Nephron progenitor cell (in vitro differentiated cells): ENCODE measurements around the gene CXCL17.

Experiments
- DNase-seq: peaks from one replicate; pipeline ENCODE4 v3.0.0; 2021
- H3K27ac Mint-ChIP-seq: 2 replicates; pipeline ENCODE4 v1.8.0; 2021; ENCODE audit warnings: mild to moderate bottlenecking, moderate library complexity, mixed read lengths
- H3K27me3 Mint-ChIP-seq: 2 replicates; pipeline ENCODE4 v1.8.0; 2021; ENCODE audit warnings: mild to moderate bottlenecking, low read depth, mixed read lengths; ENCODE audit not compliant: poor library complexity
- H3K36me3 Mint-ChIP-seq: 2 replicates; pipeline ENCODE4 v1.8.0; 2021; ENCODE audit warnings: low read depth, mixed read lengths
- H3K4me1 Mint-ChIP-seq: 2 replicates; pipeline ENCODE4 v1.8.0; 2021; ENCODE audit warnings: mixed read lengths
- H3K4me3 Mint-ChIP-seq: 2 replicates; pipeline ENCODE4 v1.8.0; 2021; ENCODE audit warnings: mild to moderate bottlenecking, moderate library complexity, mixed read lengths
- H3K9me3 Mint-ChIP-seq: 2 replicates; pipeline ENCODE4 v1.8.0; 2021; ENCODE audit warnings: mild to moderate bottlenecking, moderate library complexity, mixed read lengths
- TF ChIP-seq, protein P1 (sequence below): fragments of 200-600 bp; sonication (generic); IDR thresholded peaks from 2 replicates; pipeline ENCODE4 v1.5.0; 2021; ENCODE audit warnings: antibody characterized with exemption

CXCL17 gene

DNA sequence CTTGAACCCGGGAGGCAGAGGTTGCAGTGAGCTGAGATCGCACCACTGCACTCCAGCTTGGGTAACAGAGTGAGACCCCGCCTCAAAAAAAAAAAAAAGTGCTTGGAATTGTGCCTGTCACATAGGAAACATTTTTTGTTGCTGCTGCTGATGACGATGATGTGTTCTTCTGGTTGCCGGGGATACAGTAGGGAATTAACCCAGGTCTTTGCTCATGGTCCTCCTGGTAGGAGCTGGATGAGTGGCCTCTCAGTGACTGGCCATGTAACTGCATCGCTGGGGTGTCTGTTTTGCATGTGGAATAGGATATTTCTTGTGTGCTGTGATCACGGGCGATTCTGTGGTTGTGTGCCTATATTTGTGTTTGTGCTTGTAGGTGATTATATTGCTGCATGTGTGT, 48.0 kb downstream of the CXCL17 start:
- no peak for DNase-seq
- peak overlapping the region; percentile 2 for H3K27ac Mint-ChIP-seq
- no peaks in the 10 kb centered on the region for H3K9me3 Mint-ChIP-seq
- TF ChIP-seq, protein P1, sequence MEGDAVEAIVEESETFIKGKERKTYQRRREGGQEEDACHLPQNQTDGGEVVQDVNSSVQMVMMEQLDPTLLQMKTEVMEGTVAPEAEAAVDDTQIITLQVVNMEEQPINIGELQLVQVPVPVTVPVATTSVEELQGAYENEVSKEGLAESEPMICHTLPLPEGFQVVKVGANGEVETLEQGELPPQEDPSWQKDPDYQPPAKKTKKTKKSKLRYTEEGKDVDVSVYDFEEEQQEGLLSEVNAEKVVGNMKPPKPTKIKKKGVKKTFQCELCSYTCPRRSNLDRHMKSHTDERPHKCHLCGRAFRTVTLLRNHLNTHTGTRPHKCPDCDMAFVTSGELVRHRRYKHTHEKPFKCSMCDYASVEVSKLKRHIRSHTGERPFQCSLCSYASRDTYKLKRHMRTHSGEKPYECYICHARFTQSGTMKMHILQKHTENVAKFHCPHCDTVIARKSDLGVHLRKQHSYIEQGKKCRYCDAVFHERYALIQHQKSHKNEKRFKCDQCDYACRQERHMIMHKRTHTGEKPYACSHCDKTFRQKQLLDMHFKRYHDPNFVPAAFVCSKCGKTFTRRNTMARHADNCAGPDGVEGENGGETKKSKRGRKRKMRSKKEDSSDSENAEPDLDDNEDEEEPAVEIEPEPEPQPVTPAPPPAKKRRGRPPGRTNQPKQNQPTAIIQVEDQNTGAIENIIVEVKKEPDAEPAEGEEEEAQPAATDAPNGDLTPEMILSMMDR = no peak
- peaks cover 64% of the 10 kb centered on the region for H3K4me1 Mint-ChIP-seq
- H3K4me3 Mint-ChIP-seq = peak overlapping the region; percentile 54
- H3K27me3 Mint-ChIP-seq = peaks cover 40% of the 10 kb centered on the region
- H3K36me3 Mint-ChIP-seq = peaks cover 4% of the 10 kb centered on the region

GRCh38 chr19:42392165-42392564, 50.6 kb downstream of the CXCL17 start:
- Mint-ChIP-seq H3K9me3 (no peaks in the 10 kb centered on the region), H3K27ac (no peak overlapping the region), H3K36me3 (no peaks in the 10 kb centered on the region), H3K27me3 (peaks cover 47% of the 10 kb centered on the region), H3K4me1 (peaks cover 44% of the 10 kb centered on the region), H3K4me3 (no peak overlapping the region)
- no peak for DNase-seq
- TF ChIP-seq, protein P1 = no peak

DNA sequence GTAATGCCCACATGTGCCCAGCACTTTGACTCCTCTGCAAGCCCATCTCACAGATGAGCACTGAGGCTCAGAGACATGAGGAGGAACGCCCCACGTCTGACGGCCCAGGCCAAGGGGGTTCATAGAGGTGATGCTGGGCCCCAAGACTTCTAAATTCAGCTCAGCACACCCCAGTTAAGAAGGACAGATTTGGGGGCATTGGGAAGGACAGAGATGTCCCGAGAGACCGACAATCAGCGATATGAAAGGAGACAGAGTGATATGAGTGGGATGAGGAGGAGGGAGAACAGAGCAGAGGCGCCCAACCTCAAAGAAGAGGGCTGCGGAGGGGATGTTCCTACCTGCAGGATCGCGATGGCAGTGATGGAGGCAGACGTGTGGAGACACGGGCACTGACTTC, 52.8 kb downstream of the CXCL17 start, which contains the start of gene CNFN:
TSS of gene CNFN (minus strand) at position 399 of the 400 bp plus-strand sequence. CDS start 1,260 bp downstream, outside the sequence.
- no peak for DNase-seq
- H3K27me3 Mint-ChIP-seq = peaks cover 45% of the 10 kb centered on the region
- TF ChIP-seq, protein P1 = no peak
- H3K4me3 Mint-ChIP-seq = peak within 1 kb of the TSS; percentile 46
- no peaks in the 10 kb centered on the region for H3K9me3 Mint-ChIP-seq
- peaks cover 28% of the 10 kb centered on the region for H3K4me1 Mint-ChIP-seq
- no peaks in the 10 kb centered on the region for H3K36me3 Mint-ChIP-seq
- H3K27ac Mint-ChIP-seq = no peak within 1 kb of the TSS

DNA sequence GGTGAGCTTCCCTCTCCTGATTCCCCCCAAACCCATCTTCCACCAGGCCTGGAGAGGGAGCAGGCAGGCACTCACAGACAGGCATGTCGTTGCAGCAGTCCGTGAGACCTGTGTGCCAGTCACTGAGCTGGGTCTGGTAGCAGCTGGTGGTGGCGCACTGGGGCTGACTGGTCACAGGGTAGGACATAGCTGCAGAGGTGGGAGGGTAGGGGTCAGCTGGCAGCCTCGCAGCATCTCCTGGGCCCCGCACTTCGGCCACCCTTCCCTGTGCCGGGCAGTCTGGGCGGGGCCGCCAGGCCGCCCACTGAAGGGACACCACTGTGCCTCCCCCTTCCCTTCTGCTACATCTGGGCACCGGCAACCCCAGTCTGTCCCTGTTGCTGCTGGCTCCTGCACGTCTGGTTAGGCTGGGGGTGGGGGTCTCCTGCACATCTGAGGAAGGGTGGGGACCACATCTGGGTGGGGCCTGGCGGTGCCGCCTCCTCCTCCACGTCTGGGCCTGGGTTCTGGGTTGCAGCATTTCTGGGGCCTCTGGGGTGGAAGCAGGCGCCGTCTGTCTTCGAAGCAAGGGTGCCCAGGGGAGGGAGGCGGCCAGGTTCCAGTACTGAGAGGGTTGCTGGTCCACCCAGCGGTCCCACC, 53.8 kb downstream of the CXCL17 start:
- H3K4me3 Mint-ChIP-seq = no peak overlapping the region
- no peaks in the 10 kb centered on the region for H3K9me3 Mint-ChIP-seq
- peaks cover 25% of the 10 kb centered on the region for H3K4me1 Mint-ChIP-seq
- TF ChIP-seq, protein P1 = no peak
- H3K36me3 Mint-ChIP-seq = no peaks in the 10 kb centered on the region
- no peak overlapping the region for H3K27ac Mint-ChIP-seq
- H3K27me3 Mint-ChIP-seq = peaks cover 42% of the 10 kb centered on the region
- DNase-seq = no peak

DNA sequence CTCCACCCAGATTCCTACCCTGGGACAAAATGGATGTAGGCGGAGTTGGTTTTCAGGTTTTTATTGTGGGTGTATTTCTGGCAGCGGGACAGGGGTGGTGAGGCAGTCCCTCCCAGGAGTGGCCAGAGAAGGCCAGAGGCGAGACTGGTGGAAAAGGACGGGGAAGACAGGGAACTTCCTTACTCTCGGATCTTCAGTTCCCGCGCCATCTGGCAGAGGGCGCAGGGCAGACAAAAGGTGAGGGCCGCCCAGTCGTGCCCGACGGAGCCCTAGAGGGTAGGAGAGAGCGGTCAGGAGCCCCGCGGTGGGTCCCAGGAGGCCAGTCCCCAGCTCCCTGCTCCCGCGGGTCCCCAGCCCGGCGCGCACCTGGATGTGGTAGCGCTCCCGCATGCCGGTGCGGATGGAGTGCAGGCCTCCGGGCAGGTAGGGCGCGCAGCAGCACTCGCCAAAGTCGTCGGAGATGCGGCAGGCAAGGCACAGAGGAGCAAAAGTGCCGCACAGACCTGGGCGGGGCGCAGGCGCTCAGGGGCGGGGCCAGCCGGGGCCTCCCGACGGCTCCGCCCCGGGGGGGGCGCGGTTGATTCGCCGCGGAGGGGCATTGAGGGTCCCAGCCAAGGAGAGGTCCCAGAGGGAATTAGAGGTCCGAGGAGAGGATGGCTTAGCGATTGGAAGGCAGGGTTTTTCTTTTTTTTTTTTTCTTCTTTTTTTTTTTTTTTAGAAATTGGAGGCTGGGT, 55.6 kb downstream of the CXCL17 start:
- TF ChIP-seq, protein P1 = peak; percentile 48
- peaks cover 33% of the 10 kb centered on the region for H3K4me1 Mint-ChIP-seq
- no peaks in the 10 kb centered on the region for H3K36me3 Mint-ChIP-seq
- peaks cover 44% of the 10 kb centered on the region for H3K27me3 Mint-ChIP-seq
- H3K9me3 Mint-ChIP-seq = no peaks in the 10 kb centered on the region
- H3K4me3 Mint-ChIP-seq = peak overlapping the region; percentile 84
- peak; percentile 82 for DNase-seq
- H3K27ac Mint-ChIP-seq = peak overlapping the region; percentile 80
